Spleen (tissue), 11 donors: ENCODE results near the gene SLC7A6. TPM values are rescaled to one million over a fixed set of nuclear protein-coding genes. Genes with fewer than 3 reads are reported as not detected.

Experiments
- DNase-seq: peaks from one replicate; pipeline ENCODE4 v3.0.0-alpha.2; 2020
- H3K27ac ChIP-seq, 8 donors: fragments of 200-600 bp; sonication (generic) in 7 of 8; 1 replicate in 4 of 8; 2 replicates in 4 of 8; pipeline versions ENCODE4 v1.5.0 to v1.8.0; 2016 to 2021; ENCODE audit warnings: inconsistent platforms in 4 of 8, mild to moderate bottlenecking in 4 of 8, moderate library complexity in 1 of 8
- H3K27me3 ChIP-seq, 7 donors: fragments of 200-600 bp; sonication (generic) in 6 of 7; replicated peaks in 1 of 7; 1 replicate in 4 of 7; 2 replicates in 3 of 7; pipeline versions ENCODE4 v1.5.0 to v1.8.0; 2016 to 2021; ENCODE audit warnings: inconsistent platforms in 3 of 7, mild to moderate bottlenecking in 1 of 7
- H3K36me3 ChIP-seq, 6 donors: fragments of 200-600 bp; sonication (generic) in 5 of 6; 1 replicate in 4 of 6; 2 replicates in 2 of 6; pipeline versions ENCODE4 v1.5.0 to v1.8.0; 2016 to 2021; ENCODE audit warnings: inconsistent platforms in 2 of 6
- H3K4me1 ChIP-seq, 6 donors: fragments of 200-600 bp; sonication (generic) in 5 of 6; 1 replicate in 3 of 6; 2 replicates in 3 of 6; pipeline versions ENCODE4 v1.5.0 to v1.8.0; 2016 to 2021; ENCODE audit warnings: inconsistent platforms in 3 of 6
- H3K4me3 ChIP-seq, 8 donors: fragments of 200-600 bp; sonication (generic) in 7 of 8; 1 replicate in 4 of 8; 2 replicates in 4 of 8; pipeline versions ENCODE4 v1.5.0 to v1.8.0; 2016 to 2021; ENCODE audit warnings: inconsistent platforms in 4 of 8, mild to moderate bottlenecking in 4 of 8, moderate library complexity in 2 of 8
- H3K9me3 ChIP-seq, 8 donors: fragments of 200-600 bp; sonication (generic) in 7 of 8; 1 replicate in 4 of 8; 2 replicates in 4 of 8; pipeline versions ENCODE4 v1.5.0 to v1.8.0; 2016 to 2021; ENCODE audit warnings: inconsistent platforms in 4 of 8
- CTCF ChIP-seq, 11 experiments: fragments of 200-600 bp in 7 of 11; fragments of 450-650 bp in 4 of 11; sonication (generic) in 4 of 11; IDR thresholded peaks in 8 of 11; conservative IDR thresholded peaks in 3 of 11; 1 replicate in 7 of 11; 2 replicates in 4 of 11; pipeline versions ENCODE4 v1.4.0 to v1.8.0; 2016 to 2021; ENCODE audit warnings: antibody characterized with exemption in 11 of 11, inconsistent platforms in 4 of 11, mild to moderate bottlenecking in 1 of 11
- POLR2A ChIP-seq, 3 donors: fragments of 450-650 bp; IDR thresholded peaks; one replicate each; pipeline ENCODE4 v1.5.1; 2017; ENCODE audit warnings: antibody characterized with exemption in 3 of 3, mild to moderate bottlenecking in 1 of 3
- POLR2AphosphoS5 ChIP-seq, 3 donors: sonication (generic); formaldehyde crosslinking; IDR thresholded peaks; one replicate each; pipeline ENCODE4 v1.5.1; 2017; ENCODE audit warnings: antibody characterized with exemption in 3 of 3
- WGBS, 5 donors: extraction: QIAGEN DNeasy Blood & Tissue Kit in 3 of 5; methylation state at CpG; one replicate each; pipeline versions ENCODE4 v1.1.5 to v1.1.7; 2013 to 2018; 5-methylcytosine and 5-hydroxymethylcytosine counted together
- intact Hi-C: fragments of 100-400 bp; cut with DNase I; formaldehyde crosslinking; loops from one replicate; pipeline ENCODE4 v1.15.0; 2023; ENCODE audit warnings: low total_unique reads
- polyA plus RNA-seq, 3 donors: library from polyadenylated mRNA; stranded (reverse); fragments of 200-250 nt; gene quantifications; one replicate each; pipeline ENCODE4 v1.2.1, GENCODE V29; 2013
- total RNA-seq, 7 donors: library from RNA; depleted of rRNA in 3 of 7; stranded (reverse); fragments of >200 nt in 3 of 7; fragmentation: NEBNext Ultra II Directional in 4 of 7; extraction: Animal tissue kit (Norgen Biotek cat#: 25700) in 4 of 7; gene quantifications; one replicate each; pipeline versions ENCODE4 v1.1.0 to v1.2.1, GENCODE V29; 2016 to 2021
- donor health status: healthy with polysubstance abuse.
- donor health status: DM: no; HTN: no; CAD: no; lungs with moderate emphysema.
- donor health status: DM: no; HTN: no; CAD: no.
- donor health status: Bipolar disorder and iron deficiency.
- donor health status: healthy.
- donor health status: DM: no; HTN: no; CAD: no.
- donor health status: DM: yes; HTN: yes; CAD: no.

The SLC7A6 gene
- total and polyA plus RNA-seq, 10 donors: 9.8 to 62.8 (median 46.1) TPM

- DNase-seq: no peak
- TF ChIP-seq CTCF (IDR thresholded peaks at IDR 0.05 in 8 of 11, conservative IDR thresholded peaks at IDR 0.05 in 3 of 11) (no peak), POLR2A (IDR thresholded peaks at IDR 0.05) (no peak), POLR2AphosphoS5 (IDR thresholded peaks at IDR 0.05) (no peak)
- Histone ChIP-seq H3K4me1 (peaks cover 0 to 50% (median 16%) of the 10 kb centered on the region in 6 donors), H3K36me3 (peaks cover 0 to 100% (median 95%) of the 10 kb centered on the region in 6 donors), H3K4me3 (no peak overlapping the region), H3K9me3 (no peaks in the 10 kb centered on the region), H3K27me3 (no peaks in the 10 kb centered on the region), H3K27ac (peak overlapping the region in 3 of 8 donors; percentile 5 to 58 (median 13))
- WGBS, 5 donors: 75 to 85% (median 82%) methylated on average over 5 of the region's 5 CpGs
- intact Hi-C loops: no loop called here
Observed at GRCh38 chr16:68298907-68299561, 34.7 kb downstream of the SLC7A6 start.

- peak overlapping the region in 3 of 8 donors; percentile 44 to 58 (median 51) for H3K27ac ChIP-seq
- WGBS, 5 donors: 84 to 89% (median 86%) methylated on average over 11 of the region's 11 CpGs
- no peaks in the 10 kb centered on the region for H3K27me3 ChIP-seq
- peaks cover 0 to 50% (median 16%) of the 10 kb centered on the region in 6 donors for H3K4me1 ChIP-seq
- H3K9me3 ChIP-seq: no peaks in the 10 kb centered on the region
- no peak overlapping the region for H3K4me3 ChIP-seq
- TF ChIP-seq POLR2A (IDR thresholded peaks at IDR 0.05): no peak
- no peak for TF ChIP-seq POLR2AphosphoS5 (IDR thresholded peaks at IDR 0.05)
- TF ChIP-seq CTCF (IDR thresholded peaks at IDR 0.05 in 8 of 11, conservative IDR thresholded peaks at IDR 0.05 in 3 of 11): no peak
- intact Hi-C loops: no loop called here
- H3K36me3 ChIP-seq: peaks cover 0 to 100% (median 96%) of the 10 kb centered on the region in 6 donors
- no peak for DNase-seq
Observed at GRCh38 chr16:68299571-68300453, 35.5 kb downstream of the SLC7A6 start.

GRCh38 chr16:68300734-68301459 lies 36.6 kb downstream of the SLC7A6 start:
- intact Hi-C loops: no loop called here
- peaks cover 0 to 57% (median 16%) of the 10 kb centered on the region in 6 donors for H3K4me1 ChIP-seq
- peaks cover 0 to 100% (median 96%) of the 10 kb centered on the region in 6 donors for H3K36me3 ChIP-seq
- 57 to 66% (median 59%) methylated on average over 7 of the region's 7 CpGs for WGBS, 5 donors
- H3K4me3 ChIP-seq: no peak overlapping the region
- no peaks in the 10 kb centered on the region for H3K9me3 ChIP-seq
- H3K27ac ChIP-seq: peak overlapping the region in 5 of 8 donors; percentile 38 to 56 (median 44)
- TF ChIP-seq POLR2A (IDR thresholded peaks at IDR 0.05): no peak
- TF ChIP-seq POLR2AphosphoS5 (IDR thresholded peaks at IDR 0.05): peak in 1 of 3 donors; percentile 25
- H3K27me3 ChIP-seq: no peaks in the 10 kb centered on the region
- DNase-seq: no peak

- intact Hi-C loops: loop anchor here (5.0 kb wide), 1 partner anchor 39 kb away; no protein-coding TSS in a partner anchor
- DNase-seq: no peak
- H3K36me3 ChIP-seq: peaks cover 0 to 78% (median 75%) of the 10 kb centered on the region in 6 donors
Observed at GRCh38 chr16:68306633-68307032, 42.3 kb downstream of the SLC7A6 start.

More at GRCh38 chr16:68306633-68307032, 42.3 kb downstream of the SLC7A6 start:
- no peak overlapping the region for H3K4me3 ChIP-seq
- 87 to 95% (median 91%) methylated on average over 3 of the region's 3 CpGs for WGBS, 5 donors
- H3K27ac ChIP-seq: no peak overlapping the region
- H3K27me3 ChIP-seq: no peaks in the 10 kb centered on the region
- H3K9me3 ChIP-seq: no peaks in the 10 kb centered on the region
- TF ChIP-seq CTCF (IDR thresholded peaks at IDR 0.05 in 8 of 11, conservative IDR thresholded peaks at IDR 0.05 in 3 of 11) (no peak), POLR2AphosphoS5 (IDR thresholded peaks at IDR 0.05) (no peak), POLR2A (IDR thresholded peaks at IDR 0.05) (no peak)
- peaks cover 15 to 64% (median 34%) of the 10 kb centered on the region in 6 donors for H3K4me1 ChIP-seq
